HepG2 (cell line): ENCODE measurements around the gene POLA1. TPM values are rescaled to one million over a fixed set of nuclear protein-coding genes. Genes with fewer than 3 reads are reported as not detected.
"Not testable (repeated sequence)": the region's sequence is repeated elsewhere in the genome, so short reads cannot be mapped to it uniquely, and the experiment has no call there.

ENCODE experiments used
- ATAC-seq: fragments of 200-7000 bp; cut with Tn5 transposase; 3 replicates; pipeline ENCODE4 v1.9.1; 2020; ENCODE audit warnings: mild to moderate bottlenecking, moderate library complexity
- BruUV-seq: library from RNA; stranded (reverse); fragments of 400-500 nt; replicated peaks from 2 replicates; lab custom pipeline; 2021; lab: Mats Ljungman, UMichigan
- CTCF ChIA-PET: fragments of 300-600 bp; formaldehyde crosslinking; extraction: SDS; loops from one replicate; lab custom pipeline; 2021; ENCODE audit warnings: low total read pairs, inconsistent platforms, low intra/inter-chr PET ratio; lab: Yijun Ruan, JAX
- POLR2A ChIA-PET: fragments of 350-600 bp; sonication (Branson Sonifier 250); formaldehyde crosslinking; loops from one replicate; lab custom pipeline; 2020; ENCODE audit warnings: antibody characterized with exemption, inconsistent platforms; lab: Yijun Ruan, JAX
- DNase-seq: peaks from one replicate; pipeline ENCODE4 v3.0.0-alpha.2; 2015; ENCODE audit warnings: low spot score
- FAIRE-seq: peaks from 3 replicates; lab custom pipeline; 2011; peaks lifted over from hg19 to GRCh38; lab: Jason Lieb, UNC
- H2AFZ ChIP-seq: one replicate; pipeline ENCODE4 v1.6.1; 2011; ENCODE audit warnings: low read length, inconsistent platforms
- H3K27ac ChIP-seq: fragments of 300-600 bp; 3 replicates; pipeline ENCODE4 v1.8.0; 2011; ENCODE audit warnings: mixed run types, mild to moderate bottlenecking, mixed read lengths, low read length, inconsistent platforms; ENCODE audit not compliant: insufficient read depth; ENCODE audit errors: extremely low read length
- H3K27me3 ChIP-seq, 2 experiments: fragments of 200-600 bp in 1 of 2; 2 replicates in 1 of 2; 3 replicates in 1 of 2; pipeline versions ENCODE4 v1.6.0 to v1.8.0; 2011; ENCODE audit warnings: low read length in 2 of 2, mild to moderate bottlenecking in 2 of 2, moderate library complexity in 2 of 2, inconsistent platforms in 1 of 2; ENCODE audit not compliant: insufficient read depth in 2 of 2, control insufficient read depth in 1 of 2
- H3K36me3 ChIP-seq, 2 experiments: fragments of 200-600 bp in 1 of 2; replicated peaks in 1 of 2; 2 replicates in 1 of 2; 3 replicates in 1 of 2; pipeline versions ENCODE4 v1.5.1 to v1.8.0; 2011; ENCODE audit warnings: low read length in 2 of 2, inconsistent platforms in 1 of 2; ENCODE audit not compliant: insufficient read depth in 2 of 2, control insufficient read depth in 1 of 2
- H3K4me1 ChIP-seq: 2 replicates; pipeline ENCODE4 v1.5.1; 2012; ENCODE audit warnings: low read length, inconsistent platforms; ENCODE audit not compliant: insufficient read depth
- H3K4me2 ChIP-seq: 2 replicates; pipeline ENCODE4 v1.6.0; 2011; ENCODE audit warnings: low read depth, low read length, inconsistent platforms
- H3K4me3 ChIP-seq, 3 experiments: fragments of 200-600 bp in 1 of 3; sonication (generic), shearing (Covaris generic) in 1 of 3; replicated peaks in 1 of 3; 2 replicates each; pipeline ENCODE4 v1.5.1; 2011 to 2016; ENCODE audit warnings: low read length in 3 of 3, inconsistent platforms in 2 of 3, low read depth in 2 of 3, mild to moderate bottlenecking in 2 of 3, control low read depth in 1 of 3, mixed read lengths in 1 of 3; ENCODE audit not compliant: insufficient read depth in 1 of 3
- H3K79me2 ChIP-seq: one replicate; pipeline ENCODE4 v1.6.1; 2011; ENCODE audit warnings: low read length, inconsistent platforms; ENCODE audit not compliant: insufficient read depth
- H3K9ac ChIP-seq: 2 replicates; pipeline ENCODE4 v1.6.0; 2011; ENCODE audit warnings: mild to moderate bottlenecking, low read depth, low read length, inconsistent platforms; ENCODE audit not compliant: insufficient read depth
- H3K9me3 ChIP-seq: 2 replicates; pipeline ENCODE4 v1.5.1; 2012; ENCODE audit warnings: mild to moderate bottlenecking, low read length
- H4K20me1 ChIP-seq: 2 replicates; pipeline ENCODE4 v1.6.0; 2011; ENCODE audit warnings: inconsistent platforms, mild to moderate bottlenecking, low read length, moderate library complexity; ENCODE audit not compliant: insufficient read depth
- CHD2 ChIP-seq: IDR thresholded peaks from 2 replicates; pipeline ENCODE4 v1.6.1; 2011; ENCODE audit warnings: low read depth, low read length, improper control_type of control experiment
- FOXK1 ChIP-seq: sonication (generic); formaldehyde crosslinking; IDR thresholded peaks from 2 replicates; pipeline ENCODE4 v1.4.0; 2020; ENCODE audit warnings: low read depth, missing genetic modification reagents, borderline replicate concordance
- JUNB ChIP-seq: sonication (generic); formaldehyde crosslinking; IDR thresholded peaks from 2 replicates; pipeline ENCODE4 v1.8.0; 2022; ENCODE audit warnings: missing genetic modification reagents, mild to moderate bottlenecking, borderline replicate concordance
- MIER2 ChIP-seq: IDR thresholded peaks from 2 replicates; pipeline ENCODE4 v1.6.1; 2016; ENCODE audit warnings: missing biosample characterization, missing genetic modification reagents
- NFE2 ChIP-seq: sonication (generic); formaldehyde crosslinking; IDR thresholded peaks from 2 replicates; pipeline ENCODE4 v1.4.0; 2020; ENCODE audit warnings: missing genetic modification reagents
- SIN3A ChIP-seq: IDR thresholded peaks from 2 replicates; pipeline ENCODE4 v1.6.1; 2011; ENCODE audit warnings: low read depth, mild to moderate bottlenecking, control low read depth, low read length, borderline replicate concordance
- SOX6 ChIP-seq, 2 experiments: fragments of 450-650 bp in 1 of 2; sonication (generic) in 1 of 2; formaldehyde crosslinking in 1 of 2; IDR thresholded peaks; 2 replicates each; pipeline versions ENCODE4 v1.4.0 to v1.6.1; 2017 to 2020; ENCODE audit warnings: antibody characterized with exemption in 1 of 2, mild to moderate bottlenecking in 1 of 2, missing genetic modification reagents in 1 of 2
- SYNCRIP ChIP-seq: fragments of 200-400 bp; formaldehyde crosslinking; IDR thresholded peaks from 2 replicates; pipeline ENCODE4 v1.6.1; 2018; ENCODE audit warnings: mild to moderate bottlenecking, low read depth, low read length; ENCODE audit not compliant: insufficient read depth
- ZC3H4 ChIP-seq: sonication (generic); formaldehyde crosslinking; IDR thresholded peaks from 2 replicates; pipeline ENCODE4 v1.4.0; 2020; ENCODE audit warnings: missing genetic modification reagents, borderline replicate concordance
- ZNF180 ChIP-seq: sonication (generic); formaldehyde crosslinking; IDR thresholded peaks from 2 replicates; pipeline ENCODE4 v1.4.0; 2020; ENCODE audit warnings: low read depth, missing genetic modification reagents, borderline replicate concordance
- ZNF615 ChIP-seq: sonication (generic); formaldehyde crosslinking; IDR thresholded peaks from 2 replicates; pipeline ENCODE4 v1.5.0; 2020; ENCODE audit warnings: mild to moderate bottlenecking, missing genetic modification reagents, borderline replicate concordance
- ZNF713 ChIP-seq: sonication (generic); formaldehyde crosslinking; IDR thresholded peaks from 2 replicates; pipeline ENCODE4 v1.4.0; 2020; ENCODE audit warnings: mild to moderate bottlenecking, missing genetic modification reagents
- ZSCAN21 ChIP-seq: sonication (generic); formaldehyde crosslinking; IDR thresholded peaks from 2 replicates; pipeline ENCODE4 v1.8.0; 2022; ENCODE audit warnings: mild to moderate bottlenecking, missing genetic modification reagents, moderate library complexity, borderline replicate concordance
- WGBS: methylation state at CpG from one replicate; pipeline ENCODE4 v1.1.6; 2017; ENCODE audit warnings: low lambda C conversion rate; 5-methylcytosine and 5-hydroxymethylcytosine counted together
- in situ Hi-C: cut with HindIII; loops from 2 replicates; pipeline ENCODE4 v1.10.0; 2017; ENCODE audit warnings: low pct_unique_long_range_greater_than_20kb; ENCODE audit not compliant: extremely low pct_ligation_motif_present
- intact Hi-C: fragments of 100-400 bp; cut with micrococcal nuclease; formaldehyde crosslinking; loops from one replicate; pipeline ENCODE4 v1.10.0; 2022; ENCODE audit not compliant: unreplicated experiment
- polyA plus RNA-seq, 8 experiments: library from polyadenylated mRNA; depleted of rRNA in 3 of 8; stranded (reverse) in 7 of 8; unstranded in 1 of 8; fragments of >200 nt; fragmentation: Illumina TruSeq in 4 of 8; extraction: Trizol in 4 of 8; gene quantifications; 2 replicates each; pipeline versions ENCODE4 v1.2.1 to v1.2.3, GENCODE V29; 2011 to 2016; ENCODE audit warnings: low read depth in 4 of 8, missing spikeins in 1 of 8, mixed read lengths in 1 of 8; ENCODE audit not compliant: insufficient read depth in 1 of 8
- total RNA-seq, 5 experiments: library from RNA; depleted of rRNA; stranded (reverse); fragments of >200 nt; fragmentation: Illumina TruSeq; extraction: Trizol; gene quantifications; 2 replicates each; pipeline ENCODE4 v1.2.3, GENCODE V29; 2016; ENCODE audit warnings: low read depth in 1 of 5

Gene POLA1
- total and polyA plus RNA-seq, 2 of the 13 experiments (the other 11 are each of a cell fraction or from before 2014, with no cell fraction given) = 3.3 to 26.5 TPM

- H3K9ac ChIP-seq, BruUV-seq, POLR2A ChIA-PET, FAIRE-seq, H3K4me3 ChIP-seq, H3K27me3 ChIP-seq, H4K20me1 ChIP-seq, H3K4me1 ChIP-seq, in situ Hi-C loops, DNase-seq, H3K9me3 ChIP-seq, CTCF ChIA-PET, H3K79me2 ChIP-seq, H2AFZ ChIP-seq, ATAC-seq, intact Hi-C loops, H3K4me2 ChIP-seq, H3K27ac ChIP-seq, H3K36me3 ChIP-seq: not testable (repeated sequence)
- WGBS = 100% methylated on average over 2 of the region's 2 CpGs
Observed at GRCh38 chrX:24819807-24820206, 126.1 kb downstream of the POLA1 start.

- BruUV-seq = no TSS peak
- Histone ChIP-seq H3K4me2 (no peak overlapping the region), H3K27me3 (no peaks in the 10 kb centered on the region), H3K9me3 (no peaks in the 10 kb centered on the region), H4K20me1 (no peaks in the 10 kb centered on the region), H3K27ac (no peak overlapping the region), H3K79me2 (no peaks in the 10 kb centered on the region), H3K4me1 (no peaks in the 10 kb centered on the region), H3K36me3 (peaks cover 2 to 8% of the 10 kb centered on the region in 2 experiments; a peak in 3 of 5 replicates), H3K4me3 (no peak overlapping the region), H3K9ac (no peak overlapping the region), H2AFZ (no peak overlapping the region)
- intact Hi-C loops (no loop called here), in situ Hi-C loops (no loop called here)
- CTCF ChIA-PET = no interaction called here
- ATAC-seq (no peak), DNase-seq (no peak), FAIRE-seq (no peak)
- POLR2A ChIA-PET = no interaction called here
- no peak for TF ChIP-seq SOX6 (IDR thresholded peaks at IDR 0.05)
- no peak for TF ChIP-seq SOX6 (CRISPR knock-in tag; IDR thresholded peaks at IDR 0.05)
- WGBS = 92% methylated on average over 1 of the region's 2 CpGs
Observed at GRCh38 chrX:24828147-24828546, 134.4 kb downstream of the POLA1 start.

DNA sequence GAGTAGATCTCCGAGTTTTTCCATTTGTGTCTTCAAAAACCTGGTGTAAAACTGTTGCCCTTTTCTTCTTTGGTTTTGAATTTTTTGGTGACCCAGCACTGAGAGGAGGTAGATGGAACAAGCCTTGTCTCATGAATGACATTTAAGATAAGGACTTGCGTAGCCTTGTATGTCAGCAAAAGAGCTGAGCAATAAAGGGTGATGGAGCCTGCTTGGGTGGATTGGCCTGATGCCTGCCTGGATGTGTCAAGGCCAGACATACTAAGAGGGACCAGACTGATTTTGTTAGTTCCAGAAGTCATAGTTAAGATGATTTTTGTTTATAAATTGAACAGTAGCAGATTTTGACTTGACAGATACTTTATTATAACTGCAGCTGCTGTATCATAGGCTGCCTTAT lies 134.9 kb downstream of the POLA1 start:
- H3K79me2 ChIP-seq = no peaks in the 10 kb centered on the region
- in situ Hi-C loops = no loop called here
- no peak for DNase-seq
- H3K27ac ChIP-seq = no peak overlapping the region
- no TSS peak for BruUV-seq
- H4K20me1 ChIP-seq = no peaks in the 10 kb centered on the region
- 100% methylated on average over 2 of the region's 2 CpGs for WGBS
- no peaks in the 10 kb centered on the region for H3K9me3 ChIP-seq
- no peak overlapping the region for H3K4me2 ChIP-seq
- no peaks in the 10 kb centered on the region for H3K27me3 ChIP-seq
- intact Hi-C loops = no loop called here
- H2AFZ ChIP-seq = no peak overlapping the region
- POLR2A ChIA-PET = no interaction called here
- CTCF ChIA-PET = no interaction called here
- peaks cover 2 to 8% of the 10 kb centered on the region in 2 experiments; a peak in 3 of 5 replicates for H3K36me3 ChIP-seq
- no peak overlapping the region for H3K4me3 ChIP-seq
- no peak for ATAC-seq
- no peaks in the 10 kb centered on the region for H3K4me1 ChIP-seq
- H3K9ac ChIP-seq = no peak overlapping the region
- FAIRE-seq = no peak
- no peak for TF ChIP-seq SYNCRIP
- no peak for TF ChIP-seq ZNF180 (CRISPR knock-in tag)
- no peak for TF ChIP-seq FOXK1
- no peak for TF ChIP-seq ZNF713
- TF ChIP-seq NFE2 (CRISPR knock-in tag) = no peak
- no peak for TF ChIP-seq CHD2
- no peak for TF ChIP-seq ZSCAN21
- no peak for TF ChIP-seq JUNB (CRISPR knock-in tag)
- TF ChIP-seq SIN3A = no peak
- TF ChIP-seq ZNF615 (CRISPR knock-in tag) = no peak
- no peak for TF ChIP-seq MIER2 (CRISPR knock-in tag)
- no peak for TF ChIP-seq ZC3H4 (CRISPR knock-in tag)
